Endothelial cell of umbilical vein (primary cell): ENCODE data around the gene NKX6-2. TPM values are rescaled to one million over a fixed set of nuclear protein-coding genes. Genes with fewer than 3 reads are reported as not detected.

Experiments
- BruUV-seq: library from RNA; stranded (reverse); fragments of 400-500 nt; replicated peaks from 2 replicates; lab custom pipeline; 2021; lab: Mats Ljungman, UMichigan
- CTCF ChIA-PET: fragments of 300-600, 350-600 bp; sonication (Branson Sonifier 250); formaldehyde crosslinking; loops from one replicate; lab custom pipeline; 2021; ENCODE audit warnings: antibody characterized with exemption, inconsistent platforms; lab: Charles Lee
- POLR2A ChIA-PET: fragments of 300-600, 350-600 bp; sonication (Branson Sonifier 250); formaldehyde crosslinking; loops from one replicate; lab custom pipeline; 2021; ENCODE audit warnings: antibody characterized with exemption, inconsistent platforms; lab: Charles Lee
- DNase-seq: peaks from one replicate; pipeline ENCODE4 v3.0.0-alpha.2; 2011; ENCODE audit warnings: low read depth, low spot score
- FAIRE-seq: peaks from 2 replicates; lab custom pipeline; 2011; peaks lifted over from hg19 to GRCh38; lab: Jason Lieb, UNC
- H2AFZ ChIP-seq: 2 replicates; pipeline ENCODE4 v1.6.0; 2012; ENCODE audit warnings: low read depth, low read length, control low read depth, inconsistent platforms
- H3K27ac ChIP-seq: 2 replicates; pipeline ENCODE4 v1.5.1; 2011; ENCODE audit warnings: low read depth, mild to moderate bottlenecking, control low read depth, low read length, moderate library complexity; ENCODE audit not compliant: insufficient read depth
- H3K27me3 ChIP-seq, 2 experiments: 2 replicates each; pipeline versions ENCODE4 v1.6.0 to v1.6.1; 2011; ENCODE audit warnings: low read length in 2 of 2, mixed read lengths in 1 of 2; ENCODE audit not compliant: control insufficient read depth in 2 of 2, insufficient read depth in 2 of 2
- H3K36me3 ChIP-seq, 2 experiments: 2 replicates in 1 of 2; 3 replicates in 1 of 2; pipeline ENCODE4 v1.5.1; 2011; ENCODE audit warnings: low read length in 2 of 2, mild to moderate bottlenecking in 1 of 2, moderate library complexity in 1 of 2; ENCODE audit not compliant: control insufficient read depth in 2 of 2, insufficient read depth in 2 of 2; ENCODE audit errors: extremely low read depth in 1 of 2
- H3K4me1 ChIP-seq: 3 replicates; pipeline ENCODE4 v1.5.1; 2011; ENCODE audit warnings: mild to moderate bottlenecking, low read length; ENCODE audit not compliant: control insufficient read depth, insufficient read depth; ENCODE audit errors: extremely low read depth
- H3K4me2 ChIP-seq: 2 replicates; pipeline ENCODE4 v1.6.1; 2011; ENCODE audit warnings: low read length, control low read depth, mixed read lengths; ENCODE audit not compliant: insufficient read depth
- H3K4me3 ChIP-seq, 3 experiments: fragments of 200-600 bp in 1 of 3; sonication (generic), shearing (Covaris generic) in 1 of 3; replicated peaks in 1 of 3; 2 replicates each; pipeline ENCODE4 v1.5.1; 2011 to 2016; ENCODE audit warnings: control low read depth in 3 of 3, low read length in 3 of 3, mild to moderate bottlenecking in 2 of 3, inconsistent platforms in 1 of 3, low read depth in 1 of 3, moderate library complexity in 1 of 3; ENCODE audit not compliant: insufficient read depth in 1 of 3
- H3K79me2 ChIP-seq: 2 replicates; pipeline ENCODE4 v1.6.0; 2012; ENCODE audit warnings: low read length, inconsistent platforms; ENCODE audit not compliant: control insufficient read depth, insufficient read depth
- H3K9ac ChIP-seq: replicated peaks from 2 replicates; pipeline ENCODE3; 2011; ENCODE audit warnings: low read length, control low read depth; ENCODE audit not compliant: insufficient read depth; ENCODE audit errors: extremely low read depth
- H3K9me1 ChIP-seq: replicated peaks from 3 replicates; pipeline ENCODE4 v1.6.0; 2011; ENCODE audit warnings: mild to moderate bottlenecking, low read length; ENCODE audit not compliant: control insufficient read depth, insufficient read depth; ENCODE audit errors: extremely low read depth
- H3K9me3 ChIP-seq: replicated peaks from 2 replicates; pipeline ENCODE4 v1.5.1; 2012; ENCODE audit warnings: low read length, inconsistent platforms; ENCODE audit not compliant: control insufficient read depth, insufficient read depth
- H4K20me1 ChIP-seq: replicated peaks from 2 replicates; pipeline ENCODE3; 2011; ENCODE audit warnings: mild to moderate bottlenecking, low read length; ENCODE audit not compliant: control insufficient read depth, insufficient read depth; ENCODE audit errors: extremely low read depth
- EZH2 ChIP-seq: IDR thresholded peaks from 2 replicates; pipeline ENCODE4 v1.6.1; 2012; ENCODE audit warnings: borderline replicate concordance, low read depth, mild to moderate bottlenecking, moderate library complexity, low read length, inconsistent platforms; ENCODE audit not compliant: severe bottlenecking
- FOS ChIP-seq: IDR thresholded peaks from 2 replicates; pipeline ENCODE4 v1.6.1; 2011; ENCODE audit warnings: mild to moderate bottlenecking, low read length, moderate library complexity, borderline replicate concordance; ENCODE audit not compliant: insufficient read depth
- GATA2 ChIP-seq: IDR thresholded peaks from 2 replicates; pipeline ENCODE4 v1.7.0; 2011; ENCODE audit warnings: low read depth, mild to moderate bottlenecking, moderate library complexity, mixed read lengths, low read length; ENCODE audit not compliant: insufficient read length, insufficient read depth
- JUN ChIP-seq: IDR thresholded peaks from 2 replicates; pipeline ENCODE4 v1.6.1; 2011; ENCODE audit warnings: borderline replicate concordance, low read depth; ENCODE audit not compliant: insufficient read length, insufficient read depth
- MYC ChIP-seq: IDR thresholded peaks from one replicate; pipeline ENCODE4 v1.6.1; 2011; ENCODE audit warnings: mild to moderate bottlenecking, low read depth, low read length
- POLR2A ChIP-seq: IDR thresholded peaks from 2 replicates; pipeline ENCODE4 v1.6.1; 2012; ENCODE audit warnings: low read depth, mild to moderate bottlenecking, control low read depth, low read length
- POLR2AphosphoS5 ChIP-seq: IDR thresholded peaks from 2 replicates; pipeline ENCODE4 v1.6.1; 2012; ENCODE audit warnings: low read depth, mild to moderate bottlenecking, control low read depth, low read length, moderate library complexity; ENCODE audit not compliant: insufficient read depth
- dilution Hi-C: fragments of 300-500 bp; cut with MboI; formaldehyde crosslinking; loops from one replicate; pipeline ENCODE4 v1.15.0; 2019; ENCODE audit warnings: low sequenced_read_pairs; ENCODE audit not compliant: extremely low pct_ligation_motif_present
- intact Hi-C: fragments of 100-400 bp; cut with micrococcal nuclease; formaldehyde crosslinking; loops from one replicate; pipeline ENCODE4 v1.10.0; 2022
- polyA plus RNA-seq, 4 experiments: library from polyadenylated mRNA; depleted of rRNA in 3 of 4; stranded (reverse) in 3 of 4; unstranded in 1 of 4; fragments of >200 nt; gene quantifications; 2 replicates each; pipeline versions ENCODE4 v1.2.1 to v1.2.3, GENCODE V29; 2011 to 2012; ENCODE audit warnings: missing spikeins in 1 of 4
- total RNA-seq: library from RNA; stranded (reverse); gene quantifications from 2 replicates; pipeline ENCODE4 v1.2.3, GENCODE V29; 2021
- TF ChIP-seq, protein P1 (sequence below), 2 donors: IDR thresholded peaks; 1 replicate in 1 of 2; 2 replicates in 1 of 2; pipeline ENCODE4 v1.5.1; 2011; ENCODE audit warnings: low read length in 2 of 2, mild to moderate bottlenecking in 2 of 2, moderate library complexity in 2 of 2, control low read depth in 1 of 2, inconsistent platforms in 1 of 2, low read depth in 1 of 2; ENCODE audit not compliant: insufficient read depth in 1 of 2; ENCODE audit errors: extremely low read depth in 1 of 2
- TF ChIP-seq, protein P2 (sequence below): IDR thresholded peaks from 2 replicates; pipeline ENCODE4 v1.6.1; 2011; ENCODE audit not compliant: insufficient read depth, insufficient read length

Gene NKX6-2
- total and polyA plus RNA-seq, 2 donors (not counting 3 experiments of a cell fraction or from before 2014, with no cell fraction given), result not detected

DNA sequence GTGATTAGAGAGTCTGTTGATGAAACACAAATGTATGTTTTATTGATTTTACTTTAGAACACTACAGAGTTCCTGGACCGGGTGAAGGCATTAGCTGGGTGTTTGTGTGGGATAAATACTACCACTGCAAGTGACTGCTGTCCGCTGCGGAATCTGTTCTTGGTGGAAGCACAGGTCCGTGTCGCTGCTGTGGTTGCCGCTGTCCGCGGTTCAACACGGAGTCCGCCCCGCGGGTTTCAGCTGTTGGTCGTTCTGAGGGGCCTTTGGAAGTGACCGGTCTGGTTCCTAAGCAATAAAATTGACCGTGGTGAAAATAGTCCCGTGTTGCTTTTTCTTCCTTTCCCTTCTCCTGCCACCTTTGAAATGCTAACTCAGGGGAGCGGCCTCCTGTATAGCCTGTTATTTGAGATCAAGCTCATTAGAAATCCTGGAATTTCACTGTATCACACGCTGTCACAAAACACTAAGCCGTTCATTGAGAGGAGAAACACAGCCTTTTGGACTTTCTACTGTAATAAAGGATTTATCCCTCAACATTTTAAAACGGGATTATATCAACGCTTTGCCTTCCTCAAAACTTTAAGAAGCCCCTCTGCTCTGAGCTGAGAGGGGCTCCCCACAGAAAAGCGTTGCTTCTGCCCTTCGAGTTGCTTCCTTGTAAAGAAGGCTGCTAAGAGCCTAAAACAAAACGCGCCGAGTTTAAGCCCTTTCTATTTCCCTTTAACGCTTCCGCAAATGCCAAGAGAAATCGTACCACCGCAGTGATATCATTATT is 2.6 kb downstream of the NKX6-2 start:
- no peak for TF ChIP-seq POLR2A
- TF ChIP-seq POLR2AphosphoS5, result no peak
- TF ChIP-seq, protein P1, sequence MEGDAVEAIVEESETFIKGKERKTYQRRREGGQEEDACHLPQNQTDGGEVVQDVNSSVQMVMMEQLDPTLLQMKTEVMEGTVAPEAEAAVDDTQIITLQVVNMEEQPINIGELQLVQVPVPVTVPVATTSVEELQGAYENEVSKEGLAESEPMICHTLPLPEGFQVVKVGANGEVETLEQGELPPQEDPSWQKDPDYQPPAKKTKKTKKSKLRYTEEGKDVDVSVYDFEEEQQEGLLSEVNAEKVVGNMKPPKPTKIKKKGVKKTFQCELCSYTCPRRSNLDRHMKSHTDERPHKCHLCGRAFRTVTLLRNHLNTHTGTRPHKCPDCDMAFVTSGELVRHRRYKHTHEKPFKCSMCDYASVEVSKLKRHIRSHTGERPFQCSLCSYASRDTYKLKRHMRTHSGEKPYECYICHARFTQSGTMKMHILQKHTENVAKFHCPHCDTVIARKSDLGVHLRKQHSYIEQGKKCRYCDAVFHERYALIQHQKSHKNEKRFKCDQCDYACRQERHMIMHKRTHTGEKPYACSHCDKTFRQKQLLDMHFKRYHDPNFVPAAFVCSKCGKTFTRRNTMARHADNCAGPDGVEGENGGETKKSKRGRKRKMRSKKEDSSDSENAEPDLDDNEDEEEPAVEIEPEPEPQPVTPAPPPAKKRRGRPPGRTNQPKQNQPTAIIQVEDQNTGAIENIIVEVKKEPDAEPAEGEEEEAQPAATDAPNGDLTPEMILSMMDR (IDR thresholded peaks at IDR 0.05; ENCODE audit: extremely low read depth in 1 of 2, insufficient read depth in 1 of 2, low read depth in 1 of 2, low read length in 2 of 2), result no peak
- no peak for TF ChIP-seq JUN
- TF ChIP-seq, protein P2, sequence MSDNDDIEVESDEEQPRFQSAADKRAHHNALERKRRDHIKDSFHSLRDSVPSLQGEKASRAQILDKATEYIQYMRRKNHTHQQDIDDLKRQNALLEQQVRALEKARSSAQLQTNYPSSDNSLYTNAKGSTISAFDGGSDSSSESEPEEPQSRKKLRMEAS, result no peak
- no peak for TF ChIP-seq GATA2
- no peak for TF ChIP-seq FOS
- no peak for TF ChIP-seq EZH2
- no peak for TF ChIP-seq MYC
- BruUV-seq, result no TSS peak
- intact Hi-C loops, result no loop called here

More for the DNA sequence above, 2.6 kb downstream of the NKX6-2 start:
- Histone ChIP-seq H3K9me3 (no peaks in the 10 kb centered on the region), H3K4me3 (no peak overlapping the region), H3K27me3 (peaks cover 23 to 45% of the 10 kb centered on the region in 2 experiments), H3K27ac (no peak overlapping the region), H3K4me2 (no peak overlapping the region), H3K36me3 (no peaks in the 10 kb centered on the region), H3K9ac (no peak overlapping the region), H3K9me1 (no peaks in the 10 kb centered on the region), H3K79me2 (no peaks in the 10 kb centered on the region), H3K4me1 (no peaks in the 10 kb centered on the region), H4K20me1 (no peaks in the 10 kb centered on the region), H2AFZ (no peak overlapping the region)
- dilution Hi-C loops, result no loop called here
- FAIRE-seq, result no peak
- CTCF ChIA-PET, result interaction anchor here (0.9 kb wide), 1 partner anchor 128 kb away, joined by 4 read pairs; no protein-coding TSS in a partner anchor
- POLR2A ChIA-PET, result no interaction called here
- no peak for DNase-seq
